ENCODE measurements around the gene EPC2.
A peak's percentile ranks its signal among the peaks of the same experiment; 100 is the strongest.

The EPC2 gene

DNA sequence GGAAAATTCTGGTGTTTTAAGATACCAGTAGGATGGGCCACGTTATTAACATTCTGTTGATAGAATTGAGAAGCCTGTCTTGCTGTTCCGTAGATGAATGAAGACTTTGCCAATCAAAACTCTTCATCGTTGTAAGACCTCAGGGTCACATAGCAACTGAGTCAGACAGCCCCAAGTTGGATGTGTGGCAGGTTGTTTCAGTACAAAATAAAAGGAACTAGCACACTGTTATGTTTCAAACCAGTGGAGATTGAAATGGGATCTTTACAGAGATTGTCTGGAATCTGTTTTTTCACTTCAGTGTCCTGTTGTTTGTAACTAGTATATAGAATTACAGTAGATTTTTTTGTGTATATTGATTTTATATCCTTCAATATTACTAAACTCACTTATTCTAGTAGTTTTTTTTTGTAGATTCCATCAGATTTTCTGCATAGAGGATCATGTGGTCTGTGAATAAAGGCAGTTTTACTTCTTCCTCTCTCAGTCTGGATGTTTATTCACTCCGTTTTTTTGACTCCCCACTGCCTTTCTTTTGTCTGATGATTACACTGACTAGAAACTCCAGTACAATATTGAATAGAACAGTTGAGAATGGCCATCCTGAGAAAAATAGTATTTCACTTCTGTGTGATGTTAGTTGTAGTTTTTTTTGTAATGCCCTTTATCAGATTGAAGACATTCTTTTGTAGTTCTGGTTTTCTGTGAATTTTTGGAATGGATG is 22.7 kb downstream of the EPC2 start:
- H4K20me1 ChIP-seq (ENCODE audit: control insufficient read depth, insufficient read depth, low read depth, low read length), result peaks cover 21% of the 10 kb centered on the region
- H3F3A ChIP-seq (ENCODE audit: control insufficient read depth, insufficient read depth), result 0 out of 2 replicates have a peak, but pooled peaks cover 2% of the 10 kb centered on the region
- H3K27me3 ChIP-seq (ENCODE audit: control insufficient read depth, low read length), result no peaks in the 10 kb centered on the region
- H3K36me3 ChIP-seq (ENCODE audit: control insufficient read depth, low read length), result no peaks in the 10 kb centered on the region
- no peak overlapping the region for H3K4me2 ChIP-seq (ENCODE audit: low read length)
- H3K9me2 ChIP-seq (replicated peaks; ENCODE audit: control insufficient read depth, low read length), result no peaks in the 10 kb centered on the region
- no peaks in the 10 kb centered on the region for H3K9me3 ChIP-seq (ENCODE audit: control insufficient read depth, insufficient read depth, low read length)
- no peak overlapping the region for H3K27ac ChIP-seq (ENCODE audit: low read depth, low read length)
- H3K4me3 ChIP-seq (ENCODE audit: low read length), result no peak overlapping the region
- H3K79me2 ChIP-seq (ENCODE audit: control insufficient read depth, low read length), result peaks cover 99% of the 10 kb centered on the region
- H3K4me1 ChIP-seq (ENCODE audit: control insufficient read depth, low read length), result peaks cover 9% of the 10 kb centered on the region; the same call in 1 of the 2 replicates
- TF ChIP-seq, protein P1, sequence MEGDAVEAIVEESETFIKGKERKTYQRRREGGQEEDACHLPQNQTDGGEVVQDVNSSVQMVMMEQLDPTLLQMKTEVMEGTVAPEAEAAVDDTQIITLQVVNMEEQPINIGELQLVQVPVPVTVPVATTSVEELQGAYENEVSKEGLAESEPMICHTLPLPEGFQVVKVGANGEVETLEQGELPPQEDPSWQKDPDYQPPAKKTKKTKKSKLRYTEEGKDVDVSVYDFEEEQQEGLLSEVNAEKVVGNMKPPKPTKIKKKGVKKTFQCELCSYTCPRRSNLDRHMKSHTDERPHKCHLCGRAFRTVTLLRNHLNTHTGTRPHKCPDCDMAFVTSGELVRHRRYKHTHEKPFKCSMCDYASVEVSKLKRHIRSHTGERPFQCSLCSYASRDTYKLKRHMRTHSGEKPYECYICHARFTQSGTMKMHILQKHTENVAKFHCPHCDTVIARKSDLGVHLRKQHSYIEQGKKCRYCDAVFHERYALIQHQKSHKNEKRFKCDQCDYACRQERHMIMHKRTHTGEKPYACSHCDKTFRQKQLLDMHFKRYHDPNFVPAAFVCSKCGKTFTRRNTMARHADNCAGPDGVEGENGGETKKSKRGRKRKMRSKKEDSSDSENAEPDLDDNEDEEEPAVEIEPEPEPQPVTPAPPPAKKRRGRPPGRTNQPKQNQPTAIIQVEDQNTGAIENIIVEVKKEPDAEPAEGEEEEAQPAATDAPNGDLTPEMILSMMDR (IDR thresholded peaks at IDR 0.05; ENCODE audit: low read depth, low read length, poor library complexity, severe bottlenecking), result no peak
- no peak for TF ChIP-seq EZH2phosphoT487 (IDR thresholded peaks at IDR 0.05; ENCODE audit: borderline replicate concordance, low read length)

DNA sequence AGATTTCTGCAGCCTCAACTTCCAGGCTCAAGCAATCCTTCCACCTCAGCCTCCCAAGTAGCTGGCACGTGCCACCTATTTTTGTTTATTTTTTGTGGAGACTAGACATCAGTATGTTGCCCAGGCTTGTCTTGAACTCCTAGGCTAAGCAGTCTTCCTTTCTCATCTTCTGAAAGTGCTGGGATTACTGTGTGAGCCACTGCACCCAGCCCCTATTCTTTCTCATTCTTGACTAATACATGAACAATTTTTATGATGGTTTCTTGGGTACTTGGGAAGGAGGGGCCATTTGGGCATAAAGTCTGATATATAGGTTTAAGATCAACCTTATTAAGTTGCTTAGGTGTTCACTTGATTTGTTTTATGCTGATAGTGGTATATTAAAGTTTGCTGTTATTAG is 26.2 kb downstream of the EPC2 start:
- peaks cover 9% of the 10 kb centered on the region for H3F3A ChIP-seq (ENCODE audit: control insufficient read depth, insufficient read depth)
- H4K20me1 ChIP-seq (ENCODE audit: control insufficient read depth, insufficient read depth, low read depth, low read length), result peaks cover 28% of the 10 kb centered on the region
- H3K4me1 ChIP-seq (ENCODE audit: control insufficient read depth, low read length), result peaks cover 9% of the 10 kb centered on the region; the same call in 1 of the 2 replicates
- H3K4me2 ChIP-seq (ENCODE audit: low read length), result no peak overlapping the region
- no peaks in the 10 kb centered on the region for H3K9me2 ChIP-seq (replicated peaks; ENCODE audit: control insufficient read depth, low read length)
- no peaks in the 10 kb centered on the region for H3K27me3 ChIP-seq (ENCODE audit: control insufficient read depth, low read length)
- no peak overlapping the region for H3K4me3 ChIP-seq (ENCODE audit: low read length)
- no peaks in the 10 kb centered on the region for H3K9me3 ChIP-seq (ENCODE audit: control insufficient read depth, insufficient read depth, low read length)
- H3K36me3 ChIP-seq (ENCODE audit: control insufficient read depth, low read length), result no peaks in the 10 kb centered on the region
- no peak overlapping the region for H3K27ac ChIP-seq (ENCODE audit: low read depth, low read length)
- TF ChIP-seq EZH2phosphoT487 (IDR thresholded peaks at IDR 0.05; ENCODE audit: borderline replicate concordance, low read length), result no peak
- TF ChIP-seq, protein P1 (IDR thresholded peaks at IDR 0.05; ENCODE audit: low read depth, low read length, poor library complexity, severe bottlenecking), result no peak
- peaks cover 100% of the 10 kb centered on the region for H3K79me2 ChIP-seq (ENCODE audit: control insufficient read depth, low read length)

DNA sequence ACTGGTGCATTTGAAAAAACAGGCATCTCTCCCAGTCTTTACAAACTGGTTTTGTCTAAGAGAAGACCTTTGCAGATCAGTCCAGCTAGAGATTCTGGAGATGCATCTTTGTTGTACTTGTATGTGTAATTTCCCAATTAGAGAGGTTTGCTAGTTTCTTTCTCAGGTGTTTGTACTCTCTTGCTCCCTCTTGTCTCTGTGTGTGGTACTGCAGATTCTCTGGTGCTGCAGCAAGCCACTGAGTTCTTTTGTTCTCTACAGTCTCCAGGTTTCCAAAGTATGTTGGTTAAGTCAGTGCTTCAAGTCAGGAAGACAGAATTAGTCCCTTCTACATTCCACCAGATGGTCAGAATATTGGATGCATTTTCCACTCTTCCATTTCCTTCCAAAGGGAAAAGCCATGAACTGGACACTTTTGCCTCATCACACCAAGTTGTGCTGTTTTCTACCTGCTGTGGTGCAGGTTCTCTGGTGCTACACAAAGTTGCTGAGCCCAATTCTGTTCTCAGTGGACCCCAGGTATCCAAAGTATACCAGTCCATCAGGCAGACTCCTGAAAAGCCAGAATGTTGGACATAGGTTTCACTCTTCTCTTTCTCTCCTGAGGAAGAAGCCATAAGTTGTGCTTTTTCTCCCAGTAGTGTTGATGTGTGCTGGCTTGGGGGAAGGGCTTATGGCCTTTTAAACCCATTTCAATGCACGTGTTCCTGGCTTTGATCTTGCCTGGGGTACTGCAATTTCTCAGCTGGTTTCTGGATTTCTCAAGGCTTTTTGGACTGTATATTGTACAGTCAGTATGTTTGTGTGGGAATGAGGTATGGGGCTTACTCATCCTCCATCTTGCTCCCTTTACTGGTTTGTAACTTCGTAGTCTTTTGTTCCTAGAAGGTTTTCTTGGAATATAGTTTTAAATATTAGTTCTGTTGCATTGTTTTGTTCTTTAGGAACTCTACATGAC is 29.8 kb downstream of the EPC2 start:
- Histone ChIP-seq H3K79me2 (ENCODE audit: control insufficient read depth, low read length) (peaks cover 98% of the 10 kb centered on the region), H4K20me1 (ENCODE audit: control insufficient read depth, insufficient read depth, low read depth, low read length) (peaks cover 13% of the 10 kb centered on the region)
- TF ChIP-seq EZH2phosphoT487 (IDR thresholded peaks at IDR 0.05; ENCODE audit: borderline replicate concordance, low read length), result no peak
- TF ChIP-seq, protein P1 (IDR thresholded peaks at IDR 0.05; ENCODE audit: low read depth, low read length, poor library complexity, severe bottlenecking), result peak; percentile 76

More for the DNA sequence above, 29.8 kb downstream of the EPC2 start:
- Histone ChIP-seq H3K4me2 (ENCODE audit: low read length) (no peak overlapping the region), H3K9me2 (replicated peaks; ENCODE audit: control insufficient read depth, low read length) (no peaks in the 10 kb centered on the region), H3K27me3 (ENCODE audit: control insufficient read depth, low read length) (no peaks in the 10 kb centered on the region), H3K9me3 (ENCODE audit: control insufficient read depth, insufficient read depth, low read length) (no peaks in the 10 kb centered on the region), H3F3A (ENCODE audit: control insufficient read depth, insufficient read depth) (peaks cover 7% of the 10 kb centered on the region), H3K27ac (ENCODE audit: low read depth, low read length) (no peak overlapping the region), H3K4me1 (ENCODE audit: control insufficient read depth, low read length) (peaks cover 9% of the 10 kb centered on the region; the same call in 1 of the 2 replicates), H3K36me3 (ENCODE audit: control insufficient read depth, low read length) (no peaks in the 10 kb centered on the region), H3K4me3 (ENCODE audit: low read length) (no peak overlapping the region)
